COLO668 (cell line): ENCODE measurements around the gene CEP290.

ENCODE experiments used
- DNase-seq: peaks from one replicate; lab custom pipeline; 2025; ENCODE audit not compliant: unreplicated experiment; lab: John Stamatoyannopoulos, UW

Gene CEP290

DNA sequence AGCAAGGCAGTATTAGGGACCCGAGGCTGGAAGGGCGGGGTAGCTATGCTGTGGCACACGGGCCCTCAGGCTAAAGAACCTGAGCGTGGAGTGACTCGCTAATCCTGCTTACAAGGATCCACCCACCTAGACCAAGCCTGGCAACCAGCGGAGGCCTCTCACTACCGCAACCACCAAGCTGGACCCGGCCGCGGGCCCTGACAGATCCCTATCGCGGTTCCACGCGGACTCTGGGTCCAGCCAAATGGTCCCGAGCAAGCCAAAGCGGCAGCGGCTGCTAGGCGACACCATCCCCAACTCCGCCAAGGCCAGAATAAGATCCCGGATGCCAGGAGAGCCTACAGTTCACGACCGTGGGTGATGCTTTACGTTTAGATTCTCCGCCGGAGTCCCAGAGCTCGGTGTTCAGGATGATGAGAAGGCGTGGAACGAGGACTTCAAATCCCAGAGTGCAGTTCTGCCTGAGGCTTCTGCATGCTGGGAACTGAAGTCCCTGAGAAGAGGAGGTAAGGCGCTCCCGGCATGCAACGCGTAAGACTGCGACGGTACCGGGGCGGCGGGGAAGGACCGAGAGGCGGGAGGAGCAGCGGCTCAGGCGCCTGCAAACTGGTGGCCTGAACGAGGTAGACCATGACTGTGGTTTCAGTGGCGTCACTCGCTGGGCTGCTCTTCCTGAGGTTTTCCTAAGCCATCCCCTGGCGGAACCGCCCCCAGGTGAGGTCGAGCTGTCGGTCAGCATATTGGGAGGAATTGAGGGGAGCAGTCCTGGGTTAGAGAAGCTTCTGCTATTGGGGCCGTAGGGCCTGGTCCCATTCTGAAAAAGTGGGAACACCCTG, at the start of gene CEP290, which contains the start of gene TMTC3:
Gene CEP290 (minus strand): TSS at position 315 of the 836 bp plus-strand sequence. CDS start 781 bp downstream, outside the sequence.
Gene TMTC3 (plus strand): TSS at position 534 of the 836 bp plus-strand sequence. CDS start 6,009 bp downstream, outside the sequence.
- DNase-seq, result peak; percentile 97

DNA sequence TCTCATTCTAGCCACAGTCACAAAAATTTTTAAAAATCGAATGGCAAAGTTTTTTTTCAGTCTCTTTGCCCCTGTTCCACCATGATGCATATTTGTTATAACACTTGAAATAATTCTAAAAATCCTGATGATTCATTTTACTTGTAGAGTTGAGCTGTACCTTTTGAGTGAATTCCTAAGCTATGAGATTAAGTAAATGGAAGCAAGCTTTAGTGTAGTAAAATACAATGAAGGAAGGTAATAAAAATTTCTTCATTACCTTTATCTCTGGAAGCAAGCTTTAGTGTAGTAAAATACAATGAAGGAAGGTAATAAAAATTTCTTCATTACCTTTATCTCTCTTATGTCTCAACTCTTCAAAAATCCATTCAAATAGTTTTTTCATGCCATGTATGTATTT, 46.3 kb upstream of the CEP290 start:
- no peak for DNase-seq

DNA sequence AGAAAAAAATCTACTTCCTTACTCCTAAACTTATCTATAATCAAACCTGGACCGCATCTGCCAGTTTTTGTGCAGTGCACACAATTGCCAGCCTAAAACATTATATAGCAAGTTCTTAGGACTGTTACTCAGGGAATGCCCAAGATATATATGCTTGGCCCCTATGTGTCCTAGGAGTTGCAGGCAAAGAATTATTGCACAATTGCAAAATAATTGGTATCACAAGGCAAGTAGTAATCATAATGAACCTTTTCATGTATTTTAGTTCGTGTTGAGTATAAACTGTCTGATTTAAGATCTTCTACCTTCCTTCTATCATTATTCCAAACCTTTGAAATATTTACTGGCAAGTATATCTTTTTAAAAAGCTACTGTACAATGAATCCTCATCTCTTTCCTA, 45.7 kb upstream of the CEP290 start:
- no peak for DNase-seq

DNA sequence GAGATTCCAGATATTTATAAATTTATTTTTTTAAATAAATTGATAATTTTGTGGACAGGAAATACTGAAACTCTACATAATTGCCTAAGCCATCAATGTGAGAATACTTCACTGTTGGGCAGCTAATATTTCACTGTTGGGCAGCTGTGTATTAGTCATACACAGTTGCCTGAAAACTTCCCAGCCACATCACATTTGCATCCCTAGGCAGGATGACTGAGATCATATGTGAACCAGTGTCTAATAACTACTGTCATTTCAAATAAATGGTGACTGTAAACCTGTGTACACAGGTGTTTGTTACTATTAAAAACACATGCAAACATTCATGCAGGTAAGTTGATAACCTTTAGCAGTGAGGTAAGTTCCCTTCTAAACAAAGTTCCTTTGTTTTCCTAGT, 44.1 kb upstream of the CEP290 start:
- peak; percentile 37 for DNase-seq

DNA sequence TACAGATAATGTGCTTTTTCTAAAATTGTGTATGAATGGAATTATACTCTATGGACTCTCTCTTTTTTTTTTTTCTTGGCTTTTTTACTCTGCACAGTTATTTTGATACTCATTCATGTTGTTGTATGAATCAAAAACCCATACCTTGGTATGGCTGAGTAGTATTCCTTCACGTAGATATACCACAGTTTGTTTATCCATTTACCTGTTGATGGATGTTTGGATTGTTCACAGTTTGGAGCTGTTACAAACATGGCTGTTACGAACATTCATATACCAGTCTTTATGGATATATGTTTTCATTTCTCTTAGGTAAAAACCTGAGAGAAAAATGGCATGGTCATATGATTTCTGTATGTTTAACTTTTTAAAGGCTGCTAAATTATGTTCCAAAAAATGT, 43.4 kb upstream of the CEP290 start:
- DNase-seq, result no peak

GRCh38 chr12:88184196-88184595, 42.3 kb upstream of the CEP290 start:
- DNase-seq, result no peak

GRCh38 chr12:88182416-88182815, 40.5 kb upstream of the CEP290 start:
- no peak for DNase-seq

GRCh38 chr12:88181881-88182280, 40.0 kb upstream of the CEP290 start:
- DNase-seq, result no peak

GRCh38 chr12:88179436-88180014, 37.6 kb upstream of the CEP290 start:
- no peak for DNase-seq

DNA sequence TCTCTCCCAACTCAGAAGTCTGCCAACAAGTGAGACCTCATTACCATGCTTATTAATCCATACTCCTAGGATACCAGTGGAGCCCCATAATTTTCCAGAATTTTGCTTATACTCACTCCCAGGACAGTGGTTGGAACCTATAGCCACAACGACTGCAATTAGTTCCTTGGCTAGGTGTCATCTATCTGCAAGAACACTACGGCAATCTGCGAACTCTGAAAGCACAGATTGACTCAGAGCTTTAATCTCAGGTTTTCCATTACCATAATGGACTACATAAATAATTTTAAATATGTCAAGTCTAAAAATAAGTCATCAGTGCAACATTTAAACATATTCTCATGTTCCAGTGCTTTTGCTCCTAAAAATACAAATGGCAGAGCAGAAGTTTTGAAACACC, 33.7 kb upstream of the CEP290 start:
- DNase-seq, result no peak

DNA sequence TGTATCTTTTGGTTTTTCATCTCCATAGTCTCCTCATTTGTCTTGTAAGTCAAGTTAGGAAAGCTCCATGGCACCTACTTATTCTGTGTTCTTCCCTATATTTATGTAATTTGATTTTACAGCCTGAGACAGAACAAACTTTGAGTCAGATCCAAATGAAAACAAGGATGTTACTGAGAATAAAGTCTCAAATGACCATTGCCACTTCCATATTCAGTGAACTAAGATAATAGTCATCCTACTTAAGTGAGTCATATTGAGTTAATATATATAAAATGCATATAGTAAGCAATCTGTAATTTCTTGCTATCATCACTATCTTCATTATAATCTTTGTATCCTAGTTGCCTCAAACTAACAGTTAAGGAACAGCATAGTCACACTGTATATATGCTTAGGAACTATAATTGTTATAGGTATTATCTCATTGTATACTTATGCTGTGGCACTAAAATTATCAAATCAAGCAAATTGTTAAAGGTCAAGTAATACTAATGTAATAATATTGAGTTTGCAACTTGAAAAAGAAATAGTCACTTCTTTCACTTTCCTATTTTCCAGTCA, 31.0 kb upstream of the CEP290 start:
- no peak for DNase-seq

- no peak for DNase-seq
Measured at GRCh38 chr12:88167384-88167783, 25.5 kb upstream of the CEP290 start.

DNA sequence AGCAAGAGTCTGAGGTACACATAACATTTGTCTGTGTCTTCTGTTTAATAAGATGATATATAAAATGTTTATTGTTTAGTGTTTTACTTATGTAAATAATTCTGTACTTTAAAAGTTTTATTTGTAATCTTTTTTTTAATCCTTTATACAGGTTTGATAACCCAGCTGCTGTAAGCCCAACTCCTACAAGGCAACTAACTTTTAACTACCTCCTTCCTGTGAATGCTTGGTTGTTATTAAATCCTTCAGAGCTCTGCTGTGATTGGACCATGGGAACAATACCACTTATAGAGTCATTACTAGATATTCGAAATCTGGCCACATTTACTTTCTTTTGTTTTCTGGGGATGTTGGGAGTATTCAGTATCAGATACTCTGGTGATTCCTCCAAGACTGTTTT, 24.3 kb upstream of the CEP290 start:
- DNase-seq, result no peak

DNA sequence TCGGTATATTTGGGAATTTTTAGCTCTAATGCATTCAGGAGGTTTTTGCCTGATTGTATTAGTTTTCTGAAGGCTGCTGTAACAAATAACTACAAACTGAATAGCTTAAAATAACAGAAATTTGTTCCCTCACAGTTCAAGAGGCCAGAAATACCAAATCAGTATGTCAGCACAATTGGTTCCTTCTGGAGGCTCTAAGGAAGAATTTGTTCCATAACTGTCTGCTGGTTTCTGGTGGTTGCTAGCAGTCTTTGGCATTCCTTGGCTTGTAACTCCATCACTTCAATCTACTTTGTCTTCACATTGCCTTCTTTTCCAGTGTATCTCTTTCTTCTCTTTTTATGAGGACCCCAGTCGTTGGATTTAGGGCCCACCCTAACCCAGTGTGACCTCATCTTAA, 21.5 kb upstream of the CEP290 start:
- no peak for DNase-seq

GRCh38 chr12:88156075-88156654, 14.3 kb upstream of the CEP290 start:
- DNase-seq, result no peak

GRCh38 chr12:88153959-88154358, 12.1 kb upstream of the CEP290 start:
- no peak for DNase-seq

GRCh38 chr12:88150063-88150462, 8.2 kb upstream of the CEP290 start:
- DNase-seq, result no peak

- DNase-seq, result no peak
Measured at GRCh38 chr12:88145567-88146505, 3.9 kb upstream of the CEP290 start.

DNA sequence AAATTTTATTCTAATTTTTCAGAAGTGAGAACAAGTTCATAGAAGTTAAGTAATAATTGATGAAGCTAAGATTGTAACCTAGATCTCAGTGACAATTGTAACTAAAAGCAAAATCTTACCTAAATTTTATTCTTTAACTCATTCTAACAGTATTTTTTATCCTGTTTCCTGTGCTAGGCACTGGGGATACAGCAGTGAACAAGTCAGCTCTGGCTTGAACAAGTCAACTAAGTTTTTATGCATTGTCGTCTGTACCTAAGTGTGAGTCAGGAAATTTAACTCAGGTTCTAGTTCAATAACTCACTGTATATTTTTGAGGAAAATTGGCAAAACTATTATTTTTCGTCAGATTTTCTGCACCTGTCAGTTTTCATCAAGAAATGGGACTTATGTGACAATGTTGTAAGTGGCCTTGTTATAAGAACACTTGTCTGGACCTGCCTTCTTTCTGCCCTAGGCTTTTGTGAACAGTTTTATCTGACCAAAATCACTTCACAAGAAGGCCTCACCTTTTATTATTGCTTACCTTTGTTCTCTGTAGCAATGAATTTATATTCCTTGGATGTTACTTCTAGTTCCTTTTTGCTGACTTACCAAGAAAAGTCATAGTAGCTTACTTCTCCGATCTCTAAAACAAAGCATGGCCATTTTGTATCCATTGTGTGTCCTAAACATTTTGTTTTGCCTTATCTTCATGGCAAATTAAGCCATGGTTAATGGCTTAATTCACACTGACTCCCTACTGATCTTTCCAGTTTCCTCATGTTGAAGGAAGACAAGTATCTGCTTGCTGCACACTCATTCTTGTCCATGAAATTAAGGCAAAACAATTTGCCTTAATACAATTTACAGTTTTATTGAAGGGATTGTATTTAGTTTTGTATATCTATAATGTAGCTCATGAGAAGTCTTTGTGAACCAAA, 2.9 kb upstream of the CEP290 start:
- DNase-seq, result no peak

GRCh38 chr12:88144037-88144436, 2.1 kb upstream of the CEP290 start:
- no peak for DNase-seq
